HepG2 (cell line): Measurements from ENCODE around the gene PRSS36. TPM values are rescaled to one million over a fixed set of nuclear protein-coding genes. Genes with fewer than 3 reads are reported as not detected.

ENCODE experiments used
- AHDC1 ChIP-seq: sonication (generic); formaldehyde crosslinking; IDR thresholded peaks from 2 replicates; pipeline ENCODE4 v1.5.1; 2020; ENCODE audit warnings: mild to moderate bottlenecking, missing genetic modification reagents, borderline replicate concordance
- ATF2 ChIP-seq: sonication (generic); formaldehyde crosslinking; IDR thresholded peaks from 2 replicates; pipeline ENCODE4 v1.4.0; 2020; ENCODE audit warnings: missing genetic modification reagents
- ATRX ChIP-seq: sonication (generic); formaldehyde crosslinking; IDR thresholded peaks from 2 replicates; pipeline ENCODE4 v1.4.0; 2020; ENCODE audit warnings: missing genetic modification reagents, borderline replicate concordance
- CEBPB ChIP-seq: IDR thresholded peaks from 2 replicates; pipeline ENCODE4 v1.6.1; 2011; ENCODE audit warnings: low read depth, low read length, improper control_type of control experiment, borderline replicate concordance
- DNMT1 ChIP-seq: sonication (generic); formaldehyde crosslinking; IDR thresholded peaks from 2 replicates; pipeline ENCODE4 v1.5.1; 2020; ENCODE audit warnings: mild to moderate bottlenecking, missing genetic modification reagents
- DRAP1 ChIP-seq: IDR thresholded peaks from 2 replicates; pipeline ENCODE4 v1.6.1; 2016; ENCODE audit warnings: missing genetic modification reagents, missing compliant biosample characterization
- EP300 ChIP-seq, 3 experiments: sonication (generic) in 1 of 3; formaldehyde crosslinking in 1 of 3; IDR thresholded peaks; 2 replicates each; pipeline versions ENCODE4 v1.5.1 to v1.6.1; 2011 to 2020; ENCODE audit warnings: low read depth in 2 of 3, low read length in 2 of 3, borderline replicate concordance in 1 of 3, improper control_type of control experiment in 1 of 3, mild to moderate bottlenecking in 1 of 3, missing genetic modification reagents in 1 of 3, moderate library complexity in 1 of 3
- FOXO1 ChIP-seq: sonication (generic); formaldehyde crosslinking; IDR thresholded peaks from 2 replicates; pipeline ENCODE4 v1.4.0; 2020; ENCODE audit warnings: missing genetic modification reagents
- GATA4 ChIP-seq: sonication (generic); IDR thresholded peaks from 2 replicates; pipeline ENCODE4 v1.6.1; 2016; ENCODE audit warnings: antibody characterized with exemption, low read depth, borderline replicate concordance
- HDAC1 ChIP-seq: sonication (generic); formaldehyde crosslinking; IDR thresholded peaks from 2 replicates; pipeline ENCODE4 v1.5.1; 2020; ENCODE audit warnings: mild to moderate bottlenecking, missing genetic modification reagents
- MTA1 ChIP-seq: sonication (generic); formaldehyde crosslinking; IDR thresholded peaks from 2 replicates; pipeline ENCODE4 v1.4.0; 2020; ENCODE audit warnings: missing genetic modification reagents, mild to moderate bottlenecking, borderline replicate concordance
- NFYC ChIP-seq: IDR thresholded peaks from 2 replicates; pipeline ENCODE4 v1.6.1; 2016; ENCODE audit warnings: missing genetic modification reagents, missing compliant biosample characterization
- SMARCC2 ChIP-seq: fragments of 450-650 bp; IDR thresholded peaks from 2 replicates; pipeline ENCODE4 v1.6.1; 2017; ENCODE audit warnings: antibody characterized with exemption, mild to moderate bottlenecking
- SNRNP70 ChIP-seq: fragments of 200-400 bp; formaldehyde crosslinking; IDR thresholded peaks from 2 replicates; pipeline ENCODE4 v1.6.1; 2017; ENCODE audit warnings: mild to moderate bottlenecking, low read depth, low read length, moderate library complexity
- ZBED4 ChIP-seq: sonication (generic); formaldehyde crosslinking; IDR thresholded peaks from 2 replicates; pipeline ENCODE4 v1.4.0; 2020; ENCODE audit warnings: missing genetic modification reagents, borderline replicate concordance
- ZFX ChIP-seq: sonication (generic); formaldehyde crosslinking; IDR thresholded peaks from 2 replicates; pipeline ENCODE4 v1.4.0; 2020; ENCODE audit warnings: mild to moderate bottlenecking, low read depth, missing genetic modification reagents, moderate library complexity
- ZNF431 ChIP-seq: sonication (generic); formaldehyde crosslinking; IDR thresholded peaks from 2 replicates; pipeline ENCODE4 v1.9.0; 2022; ENCODE audit warnings: missing genetic modification reagents, low read depth, mild to moderate bottlenecking, borderline replicate concordance
- ZNF44 ChIP-seq: sonication (generic); formaldehyde crosslinking; IDR thresholded peaks from 2 replicates; pipeline ENCODE4 v1.5.1; 2020; ENCODE audit warnings: mild to moderate bottlenecking, missing genetic modification reagents
- polyA plus RNA-seq, 8 experiments: library from polyadenylated mRNA; depleted of rRNA in 3 of 8; stranded (reverse) in 7 of 8; unstranded in 1 of 8; fragments of >200 nt; fragmentation: Illumina TruSeq in 4 of 8; extraction: Trizol in 4 of 8; gene quantifications; 2 replicates each; pipeline versions ENCODE4 v1.2.1 to v1.2.3, GENCODE V29; 2011 to 2016; ENCODE audit warnings: low read depth in 4 of 8, missing spikeins in 1 of 8, mixed read lengths in 1 of 8; ENCODE audit not compliant: insufficient read depth in 1 of 8
- total RNA-seq, 5 experiments: library from RNA; depleted of rRNA; stranded (reverse); fragments of >200 nt; fragmentation: Illumina TruSeq; extraction: Trizol; gene quantifications; 2 replicates each; pipeline ENCODE4 v1.2.3, GENCODE V29; 2016; ENCODE audit warnings: low read depth in 1 of 5

PRSS36 gene
- total and polyA plus RNA-seq, 2 of the 13 experiments (the other 11 are each of a cell fraction or from before 2014, with no cell fraction given): 1.5 to 2.1 TPM

- TF ChIP-seq DRAP1 (CRISPR knock-in tag) (peak; percentile 76), FOXO1 (CRISPR knock-in tag) (peak; percentile 91), ZFX (peak; percentile 96), AHDC1 (CRISPR knock-in tag) (peak; percentile 90), MTA1 (CRISPR knock-in tag) (peak; percentile 94), EP300 (IDR thresholded peaks at IDR 0.05; ENCODE audit: low read depth in 2 of 2, low read length in 2 of 2) (peak; percentile 55 to 90; a peak in 3 of 4 replicates), EP300 (CRISPR knock-in tag; IDR thresholded peaks at IDR 0.05; ENCODE audit: borderline replicate concordance) (peak; percentile 97), HDAC1 (CRISPR knock-in tag) (peak; percentile 95), SNRNP70 (no peak), NFYC (CRISPR knock-in tag) (no peak), ZBED4 (peak; percentile 81), ZNF431 (CRISPR knock-in tag) (peak; percentile 95), SMARCC2 (no peak), ATF2 (CRISPR knock-in tag) (peak; percentile 93), ZNF44 (CRISPR knock-in tag) (peak; percentile 90), ATRX (no peak), GATA4 (peak; percentile 64; the same call in 1 of the 2 replicates), CEBPB (peak; percentile 51; the same call in 1 of the 2 replicates), DNMT1 (CRISPR knock-in tag) (peak; percentile 95; the same call in 1 of the 2 replicates)
Measured at GRCh38 chr16:31105677-31106213, 44.1 kb downstream of the PRSS36 start (continued).
